GM10248 (cell line): ENCODE results near the gene HDAC4.

Experiments
- CTCF ChIA-PET: fragments of 300-600 bp; sonication (Branson Sonifier 250); formaldehyde crosslinking; extraction: SDS; loops from one replicate; lab custom pipeline; 2021; ENCODE audit warnings: antibody characterized with exemption; lab: Yijun Ruan, JAX
- POLR2A ChIA-PET: fragments of 350-650 bp; sonication (Branson Sonifier 250); formaldehyde crosslinking; extraction: SDS; loops from one replicate; lab custom pipeline; 2020; ENCODE audit warnings: antibody characterized with exemption; lab: Yijun Ruan, JAX
- DNase-seq: peaks from one replicate; pipeline ENCODE4 v3.0.0; 2012; ENCODE audit errors: extremely low spot score
- TF ChIP-seq, protein P1 (sequence below): IDR thresholded peaks from 2 replicates; pipeline ENCODE4 v1.5.1; 2012; ENCODE audit warnings: mild to moderate bottlenecking, low read depth; ENCODE audit errors: extremely low read depth, missing control alignments, control extremely low read depth

HDAC4 gene

DNA sequence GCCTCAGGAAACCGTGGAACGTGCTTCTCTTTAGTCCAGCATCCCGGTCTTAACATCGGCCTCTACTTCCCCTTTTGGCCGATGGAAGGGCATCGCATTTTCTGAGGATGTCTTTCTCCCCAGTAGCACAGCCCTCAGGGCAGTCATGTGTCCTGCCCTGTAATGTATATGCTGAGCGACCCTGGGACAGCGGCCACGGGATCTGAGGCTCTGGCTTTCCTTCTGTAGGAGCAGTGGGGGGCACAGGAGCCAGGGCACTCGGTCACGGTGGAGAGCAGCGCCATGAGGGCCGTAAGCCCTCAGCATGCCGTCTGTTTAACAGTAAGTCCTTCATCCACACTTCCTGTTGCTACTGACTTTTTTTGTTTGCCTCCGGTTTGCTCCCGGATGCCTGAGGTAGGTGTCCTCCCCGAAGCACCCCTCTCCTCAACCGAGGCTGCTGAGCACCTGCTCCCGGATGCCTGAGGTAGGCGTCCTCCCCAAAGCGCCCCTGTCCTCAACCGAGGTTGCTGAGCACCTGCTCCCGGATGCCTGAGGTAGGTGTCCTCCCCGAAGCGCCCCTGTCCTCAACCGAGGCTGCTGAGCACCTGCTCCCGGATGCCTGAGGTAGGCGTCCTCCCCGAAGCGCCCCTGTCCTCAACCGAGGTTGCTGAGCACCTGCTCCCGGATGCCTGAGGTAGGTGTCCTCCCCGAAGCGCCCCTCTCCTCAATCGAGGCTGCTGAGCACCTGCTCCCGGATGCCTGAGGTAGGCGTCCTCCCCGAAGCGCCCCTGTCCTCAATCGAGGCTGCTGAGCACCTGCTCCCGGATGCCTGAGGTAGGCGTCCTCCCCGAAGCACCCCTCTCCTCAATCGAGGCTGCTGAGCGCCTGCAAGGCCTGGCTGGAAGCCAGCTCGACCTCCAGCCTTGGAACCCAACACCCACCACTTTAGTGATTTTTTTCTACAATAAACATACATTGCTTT is 169.3 kb downstream of the HDAC4 start:
- no peak for DNase-seq
- TF ChIP-seq, protein P1, sequence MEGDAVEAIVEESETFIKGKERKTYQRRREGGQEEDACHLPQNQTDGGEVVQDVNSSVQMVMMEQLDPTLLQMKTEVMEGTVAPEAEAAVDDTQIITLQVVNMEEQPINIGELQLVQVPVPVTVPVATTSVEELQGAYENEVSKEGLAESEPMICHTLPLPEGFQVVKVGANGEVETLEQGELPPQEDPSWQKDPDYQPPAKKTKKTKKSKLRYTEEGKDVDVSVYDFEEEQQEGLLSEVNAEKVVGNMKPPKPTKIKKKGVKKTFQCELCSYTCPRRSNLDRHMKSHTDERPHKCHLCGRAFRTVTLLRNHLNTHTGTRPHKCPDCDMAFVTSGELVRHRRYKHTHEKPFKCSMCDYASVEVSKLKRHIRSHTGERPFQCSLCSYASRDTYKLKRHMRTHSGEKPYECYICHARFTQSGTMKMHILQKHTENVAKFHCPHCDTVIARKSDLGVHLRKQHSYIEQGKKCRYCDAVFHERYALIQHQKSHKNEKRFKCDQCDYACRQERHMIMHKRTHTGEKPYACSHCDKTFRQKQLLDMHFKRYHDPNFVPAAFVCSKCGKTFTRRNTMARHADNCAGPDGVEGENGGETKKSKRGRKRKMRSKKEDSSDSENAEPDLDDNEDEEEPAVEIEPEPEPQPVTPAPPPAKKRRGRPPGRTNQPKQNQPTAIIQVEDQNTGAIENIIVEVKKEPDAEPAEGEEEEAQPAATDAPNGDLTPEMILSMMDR: no peak
- CTCF ChIA-PET: no interaction called here
- POLR2A ChIA-PET: no interaction called here

DNA sequence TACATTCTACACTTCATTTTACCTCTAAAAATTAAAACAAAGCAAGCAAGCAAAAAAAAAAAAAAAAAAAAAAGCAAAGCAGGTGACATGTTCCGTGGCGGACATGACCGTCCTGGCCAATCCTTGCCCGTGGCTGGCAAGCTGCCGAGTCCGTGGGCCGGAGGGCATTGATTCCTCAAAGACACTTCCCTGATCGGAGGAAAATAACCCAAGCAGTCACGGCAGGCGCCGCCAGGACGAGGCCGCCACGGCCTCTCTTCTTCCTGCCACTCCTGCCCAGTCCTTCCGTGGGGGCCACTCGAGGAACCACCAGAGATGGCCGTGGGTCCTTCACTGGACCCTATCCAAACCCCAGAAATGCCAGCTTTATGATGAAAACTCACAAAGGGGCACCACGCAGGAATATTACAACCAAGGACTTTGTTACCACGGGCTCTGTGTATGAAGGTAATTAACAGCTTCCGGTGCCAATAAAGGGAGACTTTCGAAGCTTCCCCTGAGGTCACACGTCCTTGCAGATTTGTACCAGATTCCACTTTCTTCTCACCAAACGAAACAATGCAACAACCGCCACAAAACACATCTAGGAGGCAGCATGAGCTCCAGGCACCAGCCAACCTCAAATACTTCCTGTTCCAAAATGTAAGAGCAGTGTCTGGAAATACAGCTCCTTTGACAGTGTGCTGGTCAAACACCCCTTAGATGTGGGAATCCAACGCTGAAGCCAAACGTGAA is 170.3 kb downstream of the HDAC4 start:
- TF ChIP-seq, protein P1: no peak
- no peak for DNase-seq
- POLR2A ChIA-PET: no interaction called here
- CTCF ChIA-PET: no interaction called here

DNA sequence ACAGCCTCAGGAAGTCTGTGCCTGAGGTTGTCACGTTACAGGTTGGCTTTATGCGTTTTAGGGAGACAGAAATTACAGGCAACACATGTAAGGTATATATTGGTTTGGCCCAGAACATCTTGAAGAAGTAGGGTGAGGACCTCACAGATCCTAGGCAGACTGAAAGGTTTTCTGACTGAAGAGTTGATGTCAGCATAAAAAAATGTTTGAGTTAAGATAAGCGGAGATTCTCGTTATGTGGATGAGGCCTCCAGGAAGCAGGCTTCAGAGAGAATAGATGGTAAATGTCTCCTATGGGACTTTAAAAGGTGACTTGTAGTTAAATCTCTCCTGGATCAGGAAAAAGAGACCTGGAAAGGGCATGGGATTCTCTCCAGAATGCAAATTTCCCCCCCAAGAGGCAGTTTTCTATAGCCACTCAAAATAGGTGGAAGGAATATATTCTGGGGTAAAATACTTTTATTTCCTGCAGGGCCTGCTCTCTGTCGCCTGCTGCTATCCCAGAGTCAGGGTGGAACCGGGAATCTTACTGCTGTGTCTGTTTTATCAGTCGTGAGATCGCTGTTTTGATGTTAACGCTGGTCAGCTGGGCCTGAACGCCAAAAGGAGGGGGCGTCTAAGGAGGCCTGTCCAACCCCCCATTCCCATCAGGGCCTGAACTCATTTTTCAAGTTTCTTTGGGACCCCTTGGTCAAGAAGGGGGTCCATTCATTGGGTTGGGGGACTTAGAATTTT is 171.1 kb downstream of the HDAC4 start:
- TF ChIP-seq, protein P1: no peak
- CTCF ChIA-PET: no interaction called here

DNA sequence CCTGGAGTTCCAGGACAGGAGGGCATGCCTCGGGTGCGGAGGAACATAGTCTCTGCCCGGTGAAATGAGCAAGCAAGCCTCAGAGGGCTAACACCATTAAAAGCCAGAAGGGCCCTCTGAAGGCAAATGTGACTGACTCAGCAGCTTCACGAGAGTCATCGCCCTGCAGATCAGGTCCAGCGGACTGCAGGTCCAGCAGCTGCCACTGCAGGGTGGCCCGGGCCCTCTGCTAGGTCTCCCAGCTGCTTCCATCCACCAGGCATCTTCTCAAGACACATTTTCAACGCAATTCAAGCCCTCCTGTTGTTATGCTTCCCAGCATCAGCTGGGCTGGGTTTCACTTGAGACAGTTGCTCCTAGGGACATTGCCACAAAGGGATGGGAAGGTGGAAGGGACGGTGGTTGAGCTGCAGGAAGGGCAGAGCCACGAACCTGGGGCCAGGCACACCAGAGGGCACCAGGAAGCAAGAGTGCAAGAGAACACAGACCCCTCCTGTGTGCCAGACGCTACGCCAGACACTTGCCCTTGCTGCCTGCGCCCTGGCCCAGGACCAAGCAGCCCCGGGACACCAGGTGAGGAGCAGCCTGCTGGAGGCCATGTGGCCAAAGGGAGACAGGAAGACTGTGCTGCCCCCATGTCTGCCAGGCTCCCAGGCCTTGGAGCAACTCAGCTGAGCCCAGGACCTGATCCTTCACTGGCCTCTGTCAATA is 173.0 kb downstream of the HDAC4 start:
- ChIA-PET POLR2A (no interaction called here), CTCF (no interaction called here)
- DNase-seq: no peak
- TF ChIP-seq, protein P1: no peak

More for the DNA sequence above, 171.1 kb downstream of the HDAC4 start:
- DNase-seq: no peak
- POLR2A ChIA-PET: no interaction called here

DNA sequence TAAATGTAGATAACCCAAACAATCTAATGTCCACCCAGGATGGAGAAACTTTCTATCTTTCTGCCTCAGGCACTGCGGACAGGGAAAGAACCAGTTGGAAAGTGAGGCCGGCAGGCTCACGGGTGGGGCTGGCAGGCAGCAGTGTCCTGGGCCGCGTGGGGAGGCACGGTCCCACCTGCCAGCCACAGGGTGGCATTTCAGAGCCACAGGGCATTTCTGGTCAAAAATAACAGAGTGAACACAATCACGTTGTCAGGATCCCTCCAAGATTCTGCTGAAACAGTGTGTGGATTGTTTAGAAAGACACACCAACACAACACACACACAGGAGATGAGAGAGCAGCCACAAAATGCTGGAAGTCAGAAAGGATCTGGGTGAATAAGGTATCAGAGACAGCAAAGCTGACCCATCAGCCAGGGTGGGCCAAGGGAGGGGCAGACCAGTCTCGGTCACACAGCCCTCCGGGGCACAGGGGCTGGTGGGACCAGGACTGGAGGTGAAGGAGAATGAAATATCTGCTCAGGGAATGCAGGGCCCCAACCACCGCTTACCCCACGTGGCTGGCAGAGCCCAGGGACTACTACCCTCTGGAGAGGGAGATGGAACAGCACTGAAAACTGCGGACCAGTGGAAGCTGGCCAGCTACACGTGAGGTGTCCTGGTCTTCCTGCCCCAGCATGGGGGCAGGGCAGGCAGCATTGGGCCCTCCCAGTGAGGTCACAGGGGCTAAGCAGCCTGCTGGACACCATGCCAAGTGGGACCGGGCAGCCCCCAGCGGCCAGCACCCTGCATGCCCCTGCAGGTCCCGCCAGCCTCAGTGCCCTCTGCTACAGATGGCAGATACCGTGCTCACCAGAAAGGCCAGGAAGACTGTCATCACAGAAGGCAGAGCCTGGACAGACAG is 173.9 kb downstream of the HDAC4 start:
- POLR2A ChIA-PET: no interaction called here
- no peak for DNase-seq
- TF ChIP-seq, protein P1: no peak
- CTCF ChIA-PET: interaction anchor here (1.5 kb wide), 1 partner anchor 9 kb away, joined by 4 read pairs; no protein-coding TSS in a partner anchor
